Esophagus muscularis mucosa (tissue), 3 donors: Measurements from ENCODE around the gene FAM241A.

Experiments used
- CTCF ChIP-seq, 3 experiments: fragments of 200-600 bp in 2 of 3; fragments of 450-650 bp in 1 of 3; sonication (generic) in 2 of 3; IDR thresholded peaks; one replicate each; pipeline ENCODE4 v1.5.1; 2017 to 2019; ENCODE audit warnings: antibody characterized with exemption in 3 of 3, mild to moderate bottlenecking in 2 of 3, moderate library complexity in 1 of 3
- POLR2A ChIP-seq: fragments of 450-650 bp; IDR thresholded peaks from one replicate; pipeline ENCODE4 v1.6.1; 2017; ENCODE audit warnings: antibody characterized with exemption, moderate library complexity, mild to moderate bottlenecking, low read depth
- POLR2AphosphoS5 ChIP-seq, 2 donors: sonication (generic); formaldehyde crosslinking; IDR thresholded peaks; one replicate each; pipeline ENCODE4 v1.6.1; 2017; ENCODE audit warnings: antibody characterized with exemption in 2 of 2

- TF ChIP-seq CTCF (IDR thresholded peaks at IDR 0.05) (no peak), POLR2AphosphoS5 (IDR thresholded peaks at IDR 0.05) (no peak), POLR2A (no peak)
Measured at GRCh38 chr4:112146502-112146813, 1.2 kb downstream of the FAM241A start.
